HG03521 (cell line): ENCODE results near the gene RIMKLB.
"Not testable (repeated sequence)": the region's sequence is repeated elsewhere in the genome, so short reads cannot be mapped to it uniquely, and the experiment has no call there.

Experiments
- ATAC-seq: cut with Tn5 transposase; IDR thresholded peaks from one replicate; pipeline ENCODE4 v1.9.1; 2021; ENCODE audit warnings: mild to moderate bottlenecking, moderate library complexity; ENCODE audit not compliant: unreplicated experiment

The RIMKLB gene

DNA sequence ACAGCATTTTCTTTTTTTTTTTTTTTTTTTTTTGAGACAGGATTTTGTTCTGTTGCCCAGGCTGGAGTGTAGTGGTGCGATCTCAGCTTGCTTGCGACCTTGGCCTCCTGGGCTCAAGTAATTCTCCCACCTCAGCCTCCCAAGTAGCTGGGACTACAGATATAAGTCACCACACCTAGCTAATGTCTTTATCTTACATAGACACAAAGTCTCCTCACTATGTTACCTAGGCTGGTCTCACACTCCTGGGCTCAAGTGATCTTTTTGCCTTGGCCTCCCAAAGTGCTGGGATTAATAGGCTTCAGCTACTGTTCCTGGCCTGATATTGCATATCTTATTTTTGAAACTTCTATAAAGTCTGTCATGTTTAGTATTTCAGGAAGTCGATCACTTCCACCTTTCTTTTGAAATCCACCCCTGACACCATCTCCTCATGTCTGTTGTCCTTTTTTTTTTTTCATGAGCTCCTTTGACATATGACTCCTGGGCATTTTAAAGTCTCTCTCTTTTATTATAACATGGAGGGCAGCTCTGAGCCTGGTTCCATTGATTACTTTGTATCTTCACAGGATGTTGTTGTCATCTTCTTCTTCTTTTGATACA lies 118.8 kb downstream of the RIMKLB start:
- ATAC-seq, result no peak

DNA sequence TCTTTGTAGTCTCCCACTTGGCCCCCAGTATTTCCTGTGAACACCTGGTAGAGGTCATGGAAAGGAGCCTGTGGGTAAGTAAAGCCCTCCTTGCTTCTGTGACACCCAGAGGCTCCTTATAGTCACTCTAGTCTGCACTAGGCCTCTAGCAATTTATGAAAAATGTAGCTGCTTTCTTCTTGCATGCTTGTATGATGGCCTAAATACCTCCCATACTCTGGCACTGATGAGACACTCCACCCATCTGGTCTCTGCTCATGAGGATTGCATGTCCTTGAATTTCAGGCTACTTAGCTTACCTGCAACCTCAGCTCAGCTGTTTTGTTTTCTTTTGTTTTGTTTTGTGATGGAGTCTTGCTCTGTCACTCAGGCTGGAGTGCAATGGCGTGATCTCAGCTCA lies 120.1 kb downstream of the RIMKLB start:
- no peak for ATAC-seq

DNA sequence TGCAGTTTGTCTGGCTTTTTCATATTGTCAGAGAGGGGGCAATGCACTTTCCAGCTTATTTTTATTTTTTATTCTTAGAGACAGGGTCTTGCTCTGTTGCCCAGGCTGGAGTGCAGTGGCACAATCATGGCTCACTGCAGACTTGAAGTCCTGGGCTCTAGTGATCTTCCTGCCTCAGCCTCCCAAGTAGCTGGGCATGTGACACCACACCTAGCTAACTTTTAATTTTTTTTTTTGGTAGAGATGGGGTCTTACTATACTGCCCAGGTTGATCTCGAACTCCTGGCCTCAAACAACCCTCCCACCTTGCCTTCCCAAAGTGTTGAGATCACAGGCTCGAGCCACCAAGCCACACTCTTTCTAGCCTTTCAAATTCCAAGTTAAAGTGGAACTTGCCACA lies 120.7 kb downstream of the RIMKLB start:
- no peak for ATAC-seq

DNA sequence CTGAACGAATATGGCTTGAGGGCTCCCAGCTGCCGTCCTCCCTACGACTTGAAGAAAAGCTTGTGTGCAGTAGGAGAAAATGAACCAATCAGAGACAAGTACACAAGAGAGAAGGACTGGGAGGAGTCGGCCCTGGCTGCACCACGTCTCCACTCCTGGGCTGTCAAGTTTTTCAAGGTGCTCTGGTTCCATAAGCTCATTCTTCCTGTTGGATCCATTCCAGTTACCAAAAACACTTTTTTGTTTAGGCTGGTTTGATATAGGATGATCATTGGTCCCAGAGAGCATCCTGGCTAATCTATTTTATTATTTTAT lies 121.8 kb downstream of the RIMKLB start:
- no peak for ATAC-seq

DNA sequence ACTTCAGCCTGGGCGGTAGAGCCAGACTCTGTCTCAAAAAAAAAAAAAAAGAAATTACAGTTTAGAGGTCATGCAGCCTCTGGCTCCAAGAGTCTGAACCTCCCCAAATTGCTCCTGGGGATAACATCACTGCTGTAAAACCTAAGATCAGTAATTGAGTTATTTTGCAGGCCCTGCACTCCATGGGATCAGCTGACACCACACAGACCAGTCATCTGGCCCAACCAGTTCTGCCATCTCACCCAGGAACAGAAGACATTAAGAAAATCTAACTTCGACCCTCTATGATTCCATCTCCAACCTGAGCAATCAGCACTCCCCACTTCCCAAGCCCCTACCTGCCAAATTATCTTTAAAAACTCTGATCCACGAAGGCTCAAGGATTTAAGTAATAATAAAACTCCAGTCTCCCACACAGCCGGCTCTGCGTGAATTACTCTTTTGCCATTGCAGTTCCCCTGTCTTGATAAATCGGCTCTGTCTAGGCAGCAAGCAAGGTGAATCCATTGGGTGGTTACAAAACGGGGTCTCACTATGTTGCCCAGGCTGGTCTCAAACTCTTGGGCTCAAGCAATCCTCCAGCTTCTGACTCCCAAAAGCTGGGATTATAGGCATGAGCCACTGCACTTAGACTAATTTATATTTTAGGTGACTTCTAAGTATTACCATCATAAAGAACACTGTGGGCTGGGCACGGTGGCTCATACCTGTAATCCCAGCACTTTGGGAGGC lies 123.1 kb downstream of the RIMKLB start:
- not testable (repeated sequence) for ATAC-seq

DNA sequence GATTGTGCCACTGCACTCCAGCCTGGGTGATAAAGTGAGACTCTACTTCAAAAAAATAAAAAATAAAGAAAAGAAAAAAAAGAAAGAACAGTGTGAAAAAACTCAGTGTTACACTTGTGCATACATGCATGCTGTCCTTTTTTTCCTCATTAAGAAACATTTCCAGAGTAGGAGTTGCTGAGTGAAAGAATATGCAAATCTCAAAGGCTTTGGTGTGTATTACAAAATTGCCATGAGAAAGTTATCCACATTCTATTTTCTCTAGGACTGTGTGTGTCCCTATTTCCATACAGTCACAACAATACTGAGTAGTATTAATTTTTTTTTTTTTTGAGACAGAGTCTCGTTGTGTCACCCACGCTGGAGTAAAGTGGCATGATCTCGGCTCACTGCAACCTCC lies 123.8 kb downstream of the RIMKLB start:
- no peak for ATAC-seq

DNA sequence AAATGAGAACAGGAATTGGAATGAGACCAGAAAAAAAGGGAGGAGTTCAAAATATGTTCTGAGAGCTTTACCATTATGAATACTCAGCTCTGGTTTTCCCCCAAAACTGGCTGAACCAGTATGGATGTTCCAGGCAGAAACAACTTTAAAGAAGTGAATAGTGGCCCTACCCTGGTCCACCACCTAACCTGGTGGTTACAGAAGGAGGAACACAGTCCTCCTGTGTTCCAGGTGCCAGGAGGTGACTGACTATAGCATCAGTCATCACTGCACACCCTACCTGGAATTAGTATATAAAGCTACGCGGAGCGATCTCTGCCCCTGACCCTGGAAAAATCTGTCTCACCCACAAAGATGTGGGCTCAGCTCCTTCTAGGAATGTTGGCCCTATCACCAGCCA lies 124.5 kb downstream of the RIMKLB start, which contains the start of gene A2ML1:
TSS of gene A2ML1 (plus strand) at position 324 of the 400 bp plus-strand sequence. CDS start at position 355, 31 bp downstream.
- no peak for ATAC-seq

DNA sequence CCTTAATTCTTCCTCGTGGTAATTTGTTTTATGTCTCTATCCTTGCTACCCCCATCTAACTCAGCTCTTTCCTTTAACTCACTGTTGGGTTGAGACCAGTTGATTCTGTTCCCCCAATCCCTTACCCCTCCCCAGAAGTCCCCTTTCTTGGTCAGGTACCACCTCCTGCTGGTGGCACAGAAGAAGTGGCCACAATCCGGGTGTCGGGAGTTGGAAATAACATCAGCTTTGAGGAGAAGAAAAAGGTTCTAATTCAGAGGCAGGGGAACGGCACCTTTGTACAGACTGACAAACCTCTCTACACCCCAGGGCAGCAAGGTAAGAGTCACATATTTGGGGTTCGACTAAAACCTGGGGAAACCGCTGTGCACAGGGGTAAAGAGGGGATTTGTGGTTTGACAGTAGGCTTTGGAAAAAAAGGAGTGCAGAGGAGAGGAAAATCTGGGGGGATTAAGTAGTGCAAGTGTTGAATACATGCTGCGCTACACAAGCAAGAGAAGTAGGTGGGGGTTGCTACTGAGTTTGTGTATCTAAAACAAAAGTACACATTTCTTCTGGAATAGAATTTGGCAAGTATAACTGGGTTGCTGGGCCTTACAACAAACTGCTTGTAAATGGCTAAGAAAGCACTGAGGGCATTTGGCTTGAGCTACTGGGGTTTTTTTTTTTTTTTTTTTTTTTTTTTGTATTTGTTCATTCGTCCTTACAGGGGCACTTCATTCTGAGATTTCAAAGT lies 125.9 kb downstream of the RIMKLB start:
- no peak for ATAC-seq

DNA sequence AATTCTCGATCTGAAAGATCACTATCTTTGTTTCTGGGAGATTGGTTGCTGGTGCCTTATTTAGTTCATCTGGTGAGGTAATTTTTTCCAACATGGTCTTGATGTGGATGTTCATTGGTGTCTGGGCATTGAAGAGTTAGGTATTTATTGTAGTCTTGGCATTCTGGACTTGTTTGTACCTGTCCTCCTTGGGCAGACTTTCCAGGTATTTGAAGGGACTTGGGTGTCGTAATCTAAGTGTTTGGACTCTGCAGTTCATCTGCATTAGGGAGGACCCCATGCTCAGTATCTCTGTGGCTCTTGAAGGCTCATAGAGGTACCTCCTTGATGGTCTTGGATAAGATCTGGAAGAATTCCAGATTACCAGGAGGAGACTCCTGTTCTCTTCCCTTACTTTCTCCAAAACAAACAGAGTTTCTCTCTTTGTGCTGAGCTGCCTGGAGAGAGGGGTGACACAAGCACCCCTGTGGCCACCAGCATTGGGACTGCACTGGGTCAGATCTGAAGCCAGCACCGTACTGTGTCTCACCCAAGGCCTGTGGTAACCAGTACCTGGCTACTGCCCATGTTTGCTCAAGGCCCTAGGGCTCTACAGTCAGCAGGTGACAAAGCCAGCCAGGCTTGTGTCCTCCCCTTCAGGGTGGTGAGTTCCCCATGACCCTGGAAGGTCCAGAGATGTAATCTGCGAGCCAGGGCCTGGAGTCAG lies 129.9 kb downstream of the RIMKLB start:
- ATAC-seq, result no peak

DNA sequence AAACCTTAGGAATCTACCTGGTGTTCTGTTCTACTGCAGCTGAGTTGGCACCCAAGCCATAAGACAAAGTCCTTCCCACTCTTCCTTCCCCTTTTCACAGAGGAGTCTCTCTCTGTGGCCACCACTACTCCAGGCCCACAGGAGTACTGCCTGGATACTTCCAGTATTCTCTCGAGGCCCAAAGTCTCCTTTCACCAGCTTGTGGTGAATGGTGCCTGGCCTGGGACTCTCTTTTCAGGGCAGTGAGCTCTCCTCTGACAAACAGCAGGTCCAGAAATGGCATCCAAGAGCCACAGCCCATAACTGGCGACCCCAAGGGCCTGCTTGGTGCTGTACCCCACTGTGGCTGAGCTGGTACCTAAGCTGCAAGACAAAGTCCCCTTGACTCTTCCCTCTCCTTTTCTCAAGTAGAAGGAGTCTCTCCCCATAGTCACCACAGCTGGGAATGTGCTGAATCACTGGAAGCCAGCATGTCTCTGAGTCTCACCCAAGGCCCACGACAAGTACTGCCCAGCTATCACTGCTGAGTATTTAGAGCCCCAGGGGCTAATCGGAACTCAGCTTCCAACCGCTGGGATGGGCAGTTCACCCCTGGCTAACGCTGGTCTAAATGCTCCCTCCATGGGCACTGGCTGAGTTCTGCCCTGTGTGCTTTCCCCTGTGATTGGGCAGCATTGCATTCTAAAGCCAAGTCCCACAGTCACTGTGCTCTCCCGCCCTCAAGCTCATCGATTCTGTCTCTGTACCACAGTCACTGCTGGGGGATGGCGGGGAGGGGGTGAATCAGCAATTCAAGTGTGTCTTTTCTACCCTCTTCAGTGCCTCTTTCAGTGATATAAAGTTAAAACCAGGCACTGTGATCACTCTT lies 130.7 kb downstream of the RIMKLB start:
- ATAC-seq, result no peak

DNA sequence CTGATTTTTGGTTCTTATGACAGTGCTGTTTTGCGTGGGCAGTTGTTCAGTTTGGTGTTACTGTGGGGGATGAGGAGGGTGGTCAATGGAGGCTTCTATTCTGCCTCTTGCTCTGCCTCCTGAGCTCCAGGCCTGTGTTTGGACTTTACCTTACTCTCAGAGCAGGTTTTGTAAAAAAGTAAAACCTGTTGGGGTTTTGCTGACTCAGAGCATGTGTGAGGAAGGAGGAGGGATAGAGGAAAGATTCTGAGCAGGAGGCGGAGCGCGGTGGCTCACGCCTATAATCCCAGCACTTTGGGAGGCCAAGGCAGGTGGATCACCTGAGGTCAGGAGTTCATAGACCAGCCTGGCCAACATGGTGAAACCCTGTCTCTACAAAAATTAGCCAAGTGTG lies 131.3 kb downstream of the RIMKLB start:
- no peak for ATAC-seq

DNA sequence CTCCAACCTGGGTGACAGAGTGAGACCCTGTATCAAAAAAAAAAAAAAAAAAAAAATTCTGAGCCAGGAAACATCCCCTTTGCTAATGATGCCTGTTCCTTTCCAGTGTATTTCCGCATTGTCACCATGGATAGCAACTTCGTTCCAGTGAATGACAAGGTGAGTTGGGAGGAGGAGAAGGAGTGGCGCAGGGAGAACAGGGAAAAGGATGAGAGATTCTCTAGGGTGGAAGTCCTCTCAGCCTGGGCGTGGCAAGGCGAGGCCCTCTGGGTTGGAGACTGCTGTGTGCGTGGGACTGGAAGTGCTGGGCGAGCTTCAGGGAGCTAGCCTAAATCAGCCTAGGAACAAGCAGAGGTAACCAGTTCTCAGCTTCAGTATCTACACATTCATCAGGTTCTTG lies 131.8 kb downstream of the RIMKLB start:
- ATAC-seq, result no peak

DNA sequence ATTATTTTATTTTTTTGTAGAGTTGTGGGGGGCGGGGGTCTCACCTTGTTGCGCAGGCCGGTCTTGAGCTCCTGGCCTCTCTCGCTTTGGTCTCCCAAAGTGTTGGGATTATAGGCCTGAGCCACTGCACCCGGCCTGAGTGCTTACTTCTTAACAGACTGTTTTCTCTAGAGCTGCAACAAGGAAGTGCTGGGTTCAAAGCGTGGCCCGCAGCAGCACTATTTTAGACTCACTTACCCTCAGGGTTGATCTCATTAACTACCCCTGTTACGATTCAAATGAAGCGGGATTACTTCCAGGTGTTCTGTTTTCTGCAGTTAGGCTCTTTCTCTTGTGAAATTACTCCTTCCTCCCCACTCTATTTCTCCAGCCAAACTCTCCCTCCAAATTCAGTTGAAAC lies 133.3 kb downstream of the RIMKLB start:
- ATAC-seq, result no peak

DNA sequence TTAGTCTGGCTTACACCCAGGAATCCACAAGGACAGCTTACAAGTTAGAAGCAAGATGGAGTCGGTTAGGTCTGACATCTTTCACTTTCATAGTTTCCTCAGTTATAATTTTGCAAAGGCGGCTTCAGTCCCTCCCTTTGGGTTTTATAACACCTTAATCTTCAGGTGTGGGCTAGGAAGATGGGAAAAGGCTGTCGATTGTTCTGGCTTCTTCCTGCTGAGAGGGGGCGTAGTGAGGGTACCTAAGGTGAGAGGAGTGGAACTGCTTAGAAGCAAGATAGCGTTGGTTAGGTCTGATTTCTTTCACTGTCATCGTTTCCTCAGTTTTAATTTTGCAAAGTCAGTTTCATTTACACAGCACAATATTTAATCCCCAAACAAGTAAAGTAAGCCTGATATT lies 134.7 kb downstream of the RIMKLB start:
- no peak for ATAC-seq
